HEK293T (cell line): ENCODE data around the gene DNER.

Experiments
- CTCF ChIA-PET: fragments of 350-600 bp; formaldehyde crosslinking; extraction: SDS; loops from one replicate; lab custom pipeline; 2021; ENCODE audit warnings: antibody characterized with exemption, inconsistent platforms; lab: Yijun Ruan, JAX
- POLR2A ChIA-PET: fragments of 350-600 bp; formaldehyde crosslinking; extraction: SDS; loops from one replicate; lab custom pipeline; 2020; ENCODE audit warnings: antibody characterized with exemption, inconsistent platforms; lab: Yijun Ruan, JAX
- DNase-seq: peaks from one replicate; pipeline ENCODE4 v3.0.0; 2012; ENCODE audit warnings: mixed read lengths; ENCODE audit errors: extremely low spot score
- ARNT ChIP-seq: fragments of 450-650 bp; IDR thresholded peaks from 2 replicates; pipeline ENCODE4 v1.6.1; 2017; ENCODE audit warnings: mild to moderate bottlenecking
- BHLHE40 ChIP-seq: fragments of 450-650 bp; IDR thresholded peaks from 2 replicates; pipeline ENCODE4 v1.6.1; 2016; ENCODE audit warnings: mild to moderate bottlenecking, moderate library complexity, borderline replicate concordance
- CTBP1 ChIP-seq: fragments of 450-650 bp; IDR thresholded peaks from 2 replicates; pipeline ENCODE4 v1.6.1; 2016; ENCODE audit warnings: borderline replicate concordance
- ELF4 ChIP-seq: fragments of 450-650 bp; IDR thresholded peaks from 2 replicates; pipeline ENCODE4 v1.6.1; 2017; ENCODE audit warnings: antibody characterized with exemption
- FOXA1 ChIP-seq: fragments of 450-650 bp; IDR thresholded peaks from 2 replicates; pipeline ENCODE4 v1.6.1; 2016; ENCODE audit warnings: mild to moderate bottlenecking
- FOXK2 ChIP-seq: fragments of 450-650 bp; IDR thresholded peaks from 2 replicates; pipeline ENCODE4 v1.6.1; 2016; ENCODE audit warnings: mild to moderate bottlenecking
- FOXM1 ChIP-seq: fragments of 450-650 bp; IDR thresholded peaks from 2 replicates; pipeline ENCODE4 v1.6.1; 2017; ENCODE audit warnings: mild to moderate bottlenecking, borderline replicate concordance
- HDGF ChIP-seq: fragments of 450-650 bp; IDR thresholded peaks from 2 replicates; pipeline ENCODE4 v1.6.1; 2017; ENCODE audit warnings: antibody characterized with exemption, borderline replicate concordance
- L3MBTL2 ChIP-seq: fragments of 450-650 bp; conservative IDR thresholded peaks from 2 replicates; pipeline ENCODE4 v1.6.1; 2016; ENCODE audit warnings: mild to moderate bottlenecking
- LEF1 ChIP-seq: fragments of 450-650 bp; IDR thresholded peaks from 2 replicates; pipeline ENCODE4 v1.6.1; 2017; ENCODE audit warnings: mild to moderate bottlenecking, borderline replicate concordance
- NFRKB ChIP-seq: fragments of 450-650 bp; IDR thresholded peaks from 2 replicates; pipeline ENCODE4 v1.6.1; 2016; ENCODE audit warnings: mild to moderate bottlenecking, moderate library complexity
- PKNOX1 ChIP-seq: fragments of 450-650 bp; IDR thresholded peaks from 2 replicates; pipeline ENCODE4 v1.6.1; 2016
- SP1 ChIP-seq: fragments of 450-650 bp; IDR thresholded peaks from 2 replicates; pipeline ENCODE4 v1.6.1; 2017
- SUZ12 ChIP-seq: fragments of 450-650 bp; IDR thresholded peaks from 2 replicates; pipeline ENCODE4 v1.6.1; 2016; ENCODE audit warnings: mild to moderate bottlenecking
- TARDBP ChIP-seq: fragments of 450-650 bp; IDR thresholded peaks from 2 replicates; pipeline ENCODE4 v1.6.1; 2016
- ZNF384 ChIP-seq: fragments of 450-650 bp; IDR thresholded peaks from 2 replicates; pipeline ENCODE4 v1.6.1; 2016

Gene DNER

GRCh38 chr2:229586746-229587705, 127.3 kb downstream of the DNER start:
- DNase-seq: peak; percentile 78
- ChIA-PET POLR2A (no interaction called here), CTCF (interaction anchor here (0.7 to 2.2 kb wide), 7 partner anchors 9 to 925 kb away, joined by 3 to 7 read pairs (median 3); no protein-coding TSS in a partner anchor)
- TF ChIP-seq L3MBTL2 (no peak), ZNF384 (no peak), SP1 (no peak), LEF1 (no peak), HDGF (no peak), SUZ12 (no peak), PKNOX1 (no peak), FOXM1 (no peak), BHLHE40 (no peak), FOXA1 (no peak), CTBP1 (no peak), ARNT (no peak), ELF4 (no peak), NFRKB (no peak)

- no peak for DNase-seq
- CTCF ChIA-PET: interaction anchor here (1.1 to 2.2 kb wide), 2 partner anchors 8 to 155 kb away, joined by 3 to 7 read pairs; no protein-coding TSS in a partner anchor
- POLR2A ChIA-PET: no interaction called here
Observed at GRCh38 chr2:229586012-229586411, 128.3 kb downstream of the DNER start.

GRCh38 chr2:229582151-229582550, 132.2 kb downstream of the DNER start:
- ChIA-PET POLR2A (no interaction called here), CTCF (no interaction called here)
- no peak for DNase-seq
- no peak for TF ChIP-seq HDGF
- no peak for TF ChIP-seq FOXM1
- no peak for TF ChIP-seq L3MBTL2
- TF ChIP-seq CTBP1: no peak
- no peak for TF ChIP-seq LEF1
- TF ChIP-seq PKNOX1: no peak
- no peak for TF ChIP-seq SP1
- TF ChIP-seq FOXK2: no peak
- no peak for TF ChIP-seq ELF4
- no peak for TF ChIP-seq TARDBP
- TF ChIP-seq BHLHE40: no peak
- no peak for TF ChIP-seq ZNF384
- no peak for TF ChIP-seq SUZ12
- TF ChIP-seq ARNT: no peak
- no peak for TF ChIP-seq NFRKB
- no peak for TF ChIP-seq FOXA1

More at GRCh38 chr2:229586012-229586411, 128.3 kb downstream of the DNER start:
- TF ChIP-seq FOXA1: no peak
- no peak for TF ChIP-seq NFRKB

- TF ChIP-seq FOXM1: no peak
- no peak for TF ChIP-seq ARNT
- no peak for TF ChIP-seq SUZ12
- ChIA-PET POLR2A (no interaction called here), CTCF (interaction anchor here (0.6 to 0.7 kb wide), 2 partner anchors 8 to 147 kb away, joined by 3 read pairs; no protein-coding TSS in a partner anchor)
- no peak for DNase-seq
Observed at GRCh38 chr2:229578052-229578846, 136.1 kb downstream of the DNER start.

GRCh38 chr2:229575569-229576315, 138.6 kb downstream of the DNER start:
- ChIA-PET CTCF (interaction anchor here (1.5 kb wide), 1 partner anchor 11 kb away, joined by 3 read pairs; no protein-coding TSS in a partner anchor), POLR2A (no interaction called here)
- DNase-seq: no peak
- TF ChIP-seq ZNF384: no peak
- no peak for TF ChIP-seq SUZ12
- TF ChIP-seq NFRKB: no peak
- TF ChIP-seq L3MBTL2: no peak
- TF ChIP-seq LEF1: no peak
- TF ChIP-seq BHLHE40: no peak
- no peak for TF ChIP-seq FOXA1
- TF ChIP-seq FOXM1: no peak
- TF ChIP-seq CTBP1: no peak
- no peak for TF ChIP-seq ELF4
- no peak for TF ChIP-seq TARDBP
